ENCODE data around the gene HS1BP3. TPM values are rescaled to one million over a fixed set of nuclear protein-coding genes. Genes with fewer than 3 reads are reported as not detected.

HS1BP3 gene
- total RNA-seq, result 10 to 100 TPM in 1 of 2 donors, 1 to 10 TPM in 1; 8.9 to 10.7 TPM

- peak; percentile 93 for ATAC-seq (replicated peaks)
- no peaks in the 10 kb centered on the region for H3K36me3 Mint-ChIP-seq (ENCODE audit: low read depth)
- no peaks in the 10 kb centered on the region for H3K9me3 Mint-ChIP-seq
- H3K27me3 Mint-ChIP-seq, result no peaks in the 10 kb centered on the region
- peak within 1 kb of the TSS; percentile 85 for H3K27ac Mint-ChIP-seq
- peak within 1 kb of the TSS; percentile 88 for H3K4me3 Mint-ChIP-seq
- H3K4me1 Mint-ChIP-seq, result peaks cover 14% of the 10 kb centered on the region
Observed at GRCh38 chr2:20650877-20651730, at the start of gene HS1BP3. HS1BP3 (minus strand) TSS chr2:20651098; CDS start chr2:20651063, 35 bp downstream.

DNA sequence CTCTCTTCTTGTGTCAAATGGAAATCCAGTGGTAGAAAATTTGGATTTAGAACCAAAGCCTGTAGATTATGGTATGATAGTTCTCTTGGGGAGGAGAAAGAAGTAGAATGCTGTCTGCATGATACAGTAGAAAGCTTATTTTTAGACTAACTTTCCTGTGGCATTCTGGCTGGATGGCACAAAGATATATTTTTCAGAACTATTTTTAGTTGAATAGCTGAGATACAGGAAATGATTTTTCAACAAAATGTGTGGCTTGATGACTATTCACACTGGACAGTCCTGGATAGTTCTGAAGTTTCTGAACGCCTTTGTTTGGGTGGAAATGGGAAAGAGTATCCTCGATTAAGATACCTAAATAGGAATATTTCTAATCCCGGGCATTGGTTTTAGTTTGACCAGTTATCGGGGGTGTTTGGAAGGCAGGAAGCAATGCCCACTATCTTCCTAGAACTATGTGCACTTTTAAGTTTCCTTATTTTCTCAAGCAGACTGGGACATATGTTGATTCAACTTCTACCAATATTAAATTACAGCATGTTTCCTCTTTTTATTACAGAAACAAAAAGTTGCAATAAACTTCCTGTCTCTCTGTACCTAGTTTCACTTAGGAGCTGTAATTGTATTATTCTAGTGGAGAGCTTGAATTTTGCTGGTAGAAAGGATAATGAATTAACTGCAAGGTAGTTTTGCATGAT is 48.2 kb upstream of the HS1BP3 start:
- no peaks in the 10 kb centered on the region for H3K4me1 Mint-ChIP-seq
- H3K9me3 Mint-ChIP-seq, result no peaks in the 10 kb centered on the region
- no peaks in the 10 kb centered on the region for H3K27me3 Mint-ChIP-seq
- no peak overlapping the region for H3K4me3 Mint-ChIP-seq
- no peak for ATAC-seq (replicated peaks)
- H3K36me3 Mint-ChIP-seq (ENCODE audit: low read depth), result peaks cover 49% of the 10 kb centered on the region
- no peak overlapping the region for H3K27ac Mint-ChIP-seq

DNA sequence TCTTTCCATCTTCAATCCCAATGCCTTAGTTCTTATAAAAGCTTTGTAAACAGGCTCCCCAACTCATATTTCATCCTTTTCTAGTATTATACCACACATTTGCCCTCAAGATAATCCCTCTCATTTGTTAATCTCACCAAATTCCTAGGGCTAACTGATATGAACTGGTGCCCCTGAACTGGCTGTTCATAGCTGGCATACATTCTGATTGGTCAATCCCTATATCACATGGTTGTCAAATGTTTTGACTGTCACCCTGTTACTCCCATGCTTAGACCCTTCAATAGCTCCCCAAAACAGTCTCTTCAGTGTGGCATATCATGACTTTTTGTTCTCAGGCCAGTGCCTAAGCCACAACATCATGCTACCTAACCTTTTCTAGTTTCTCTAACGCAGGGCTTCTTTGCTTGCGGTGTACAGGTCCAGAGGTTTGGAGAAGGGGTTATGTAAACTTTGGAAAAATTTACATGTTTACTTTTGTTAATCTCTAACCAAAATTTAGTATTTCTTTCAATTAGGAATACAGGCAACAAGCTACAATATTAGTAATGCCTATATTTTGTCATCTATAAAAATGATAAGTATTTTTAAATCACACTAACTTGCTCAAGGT is 46.5 kb upstream of the HS1BP3 start:
- no peak for ATAC-seq (replicated peaks)
- no peak overlapping the region for H3K27ac Mint-ChIP-seq
- H3K9me3 Mint-ChIP-seq, result no peaks in the 10 kb centered on the region
- H3K4me3 Mint-ChIP-seq, result no peak overlapping the region
- H3K4me1 Mint-ChIP-seq, result no peaks in the 10 kb centered on the region
- peaks cover 56% of the 10 kb centered on the region for H3K36me3 Mint-ChIP-seq (ENCODE audit: low read depth)
- H3K27me3 Mint-ChIP-seq, result no peaks in the 10 kb centered on the region

DNA sequence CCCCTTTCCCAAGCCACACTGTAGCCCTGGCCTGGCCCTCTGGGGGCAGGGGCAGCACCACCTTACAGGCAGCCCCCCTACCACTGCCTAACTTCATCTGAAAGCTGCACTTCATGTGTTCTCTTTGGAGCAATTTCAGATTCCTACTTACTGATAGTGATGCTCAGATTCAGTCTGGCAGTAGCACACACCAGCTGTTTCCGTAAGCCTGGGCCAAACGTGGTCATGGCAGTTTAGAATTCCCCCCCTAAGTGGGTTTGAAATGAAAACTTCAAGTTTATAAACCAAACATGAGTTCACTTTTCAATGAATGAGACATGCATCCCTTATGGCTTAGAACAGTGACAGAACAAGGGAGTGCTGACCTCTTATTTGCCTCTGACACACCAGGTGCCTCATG is 45.5 kb upstream of the HS1BP3 start:
- no peak for ATAC-seq (replicated peaks)
- H3K27ac Mint-ChIP-seq, result no peak overlapping the region
- H3K9me3 Mint-ChIP-seq, result no peaks in the 10 kb centered on the region
- no peaks in the 10 kb centered on the region for H3K4me1 Mint-ChIP-seq
- no peaks in the 10 kb centered on the region for H3K27me3 Mint-ChIP-seq
- peaks cover 60% of the 10 kb centered on the region for H3K36me3 Mint-ChIP-seq (ENCODE audit: low read depth)
- no peak overlapping the region for H3K4me3 Mint-ChIP-seq

DNA sequence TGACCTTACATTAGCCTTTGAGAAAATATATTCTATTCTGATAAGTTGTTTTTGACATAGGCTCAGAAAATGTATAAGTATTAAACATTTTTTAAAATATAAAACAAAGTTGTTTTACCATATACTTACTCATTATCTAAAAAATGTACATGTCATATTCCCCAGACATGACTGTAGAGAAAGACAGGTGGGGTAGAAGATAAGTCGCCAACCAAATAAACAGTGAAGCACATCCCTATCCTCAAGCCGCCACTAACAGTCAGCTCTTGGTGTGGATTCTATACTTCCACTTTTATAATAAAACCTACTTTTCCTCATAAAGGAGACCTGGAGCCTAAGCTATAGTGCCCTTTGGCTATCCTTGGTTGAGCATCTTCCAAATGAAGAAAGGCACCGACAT is 42.4 kb upstream of the HS1BP3 start:
- no peak overlapping the region for H3K27ac Mint-ChIP-seq
- H3K36me3 Mint-ChIP-seq (ENCODE audit: low read depth), result peaks cover 51% of the 10 kb centered on the region
- no peaks in the 10 kb centered on the region for H3K9me3 Mint-ChIP-seq
- no peaks in the 10 kb centered on the region for H3K27me3 Mint-ChIP-seq
- no peaks in the 10 kb centered on the region for H3K4me1 Mint-ChIP-seq
- H3K4me3 Mint-ChIP-seq, result no peak overlapping the region
- no peak for ATAC-seq (replicated peaks)

DNA sequence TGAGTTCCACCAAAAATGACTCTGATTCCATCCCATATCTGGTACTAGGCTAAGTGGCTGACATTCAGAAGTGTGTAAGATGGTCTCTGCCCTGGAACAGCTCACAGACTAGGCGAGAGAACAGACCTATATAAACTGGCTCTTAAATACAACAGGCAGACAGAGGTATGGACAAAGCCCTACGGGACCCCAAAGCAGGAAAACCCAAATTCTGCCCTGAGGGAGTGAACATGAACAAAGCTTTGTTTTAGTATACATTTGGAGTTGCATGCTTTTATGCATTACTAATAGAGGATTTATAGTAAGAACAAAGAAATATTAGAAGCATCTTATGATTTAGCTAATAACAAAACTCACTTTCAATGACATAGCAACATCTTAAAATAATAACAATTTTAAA is 41.2 kb upstream of the HS1BP3 start:
- Mint-ChIP-seq H3K27me3 (no peaks in the 10 kb centered on the region), H3K4me3 (no peak overlapping the region), H3K9me3 (no peaks in the 10 kb centered on the region), H3K36me3 (ENCODE audit: low read depth) (peaks cover 56% of the 10 kb centered on the region), H3K4me1 (no peaks in the 10 kb centered on the region), H3K27ac (no peak overlapping the region)
- ATAC-seq (replicated peaks), result no peak

- Mint-ChIP-seq H3K27ac (no peak overlapping the region), H3K4me3 (no peak overlapping the region), H3K36me3 (ENCODE audit: low read depth) (peaks cover 60% of the 10 kb centered on the region), H3K27me3 (no peaks in the 10 kb centered on the region), H3K9me3 (no peaks in the 10 kb centered on the region), H3K4me1 (no peaks in the 10 kb centered on the region)
- ATAC-seq (replicated peaks), result no peak
Observed at GRCh38 chr2:20691076-20691734, 40.3 kb upstream of the HS1BP3 start.

- Mint-ChIP-seq H3K4me1 (no peaks in the 10 kb centered on the region), H3K27ac (no peak overlapping the region), H3K4me3 (no peak overlapping the region), H3K36me3 (ENCODE audit: low read depth) (peaks cover 68% of the 10 kb centered on the region), H3K9me3 (no peaks in the 10 kb centered on the region), H3K27me3 (no peaks in the 10 kb centered on the region)
- ATAC-seq (replicated peaks), result no peak
Observed at GRCh38 chr2:20689428-20690264, 38.7 kb upstream of the HS1BP3 start.

GRCh38 chr2:20687260-20687832 is 36.4 kb upstream of the HS1BP3 start:
- Mint-ChIP-seq H3K27me3 (no peaks in the 10 kb centered on the region), H3K4me3 (no peak overlapping the region), H3K9me3 (no peaks in the 10 kb centered on the region), H3K4me1 (no peaks in the 10 kb centered on the region), H3K27ac (no peak overlapping the region), H3K36me3 (ENCODE audit: low read depth) (peaks cover 76% of the 10 kb centered on the region)
- no peak for ATAC-seq (replicated peaks)

DNA sequence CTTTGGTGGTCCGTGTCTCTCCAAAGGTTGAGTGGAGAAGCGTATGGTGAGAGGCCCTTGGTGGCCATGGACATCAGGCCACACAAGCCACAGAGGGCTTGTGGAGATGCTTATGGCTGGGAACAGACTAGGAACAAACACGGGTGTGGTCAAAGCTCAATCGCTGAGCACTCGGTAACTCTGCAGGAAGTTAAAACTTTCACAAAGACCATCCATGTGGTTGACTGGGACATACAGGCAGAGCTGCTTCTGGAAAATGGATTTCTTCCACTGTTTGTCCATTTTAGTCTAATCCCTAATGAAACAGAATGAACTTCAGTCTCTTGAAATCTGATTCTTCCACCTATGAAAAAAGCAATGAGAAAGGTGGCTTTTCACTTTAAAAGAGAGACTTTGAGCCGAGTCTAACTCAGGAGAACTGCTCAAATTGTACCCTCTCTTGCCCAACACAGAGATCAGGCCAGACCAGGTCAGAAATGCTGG is 33.7 kb upstream of the HS1BP3 start:
- ATAC-seq (replicated peaks), result no peak
- Mint-ChIP-seq H3K36me3 (ENCODE audit: low read depth) (peaks cover 77% of the 10 kb centered on the region), H3K27ac (no peak overlapping the region), H3K27me3 (no peaks in the 10 kb centered on the region), H3K4me3 (no peak overlapping the region), H3K9me3 (no peaks in the 10 kb centered on the region), H3K4me1 (no peaks in the 10 kb centered on the region)

GRCh38 chr2:20682167-20682920 is 31.4 kb upstream of the HS1BP3 start:
- Mint-ChIP-seq H3K36me3 (ENCODE audit: low read depth) (peaks cover 59% of the 10 kb centered on the region), H3K27ac (peak overlapping the region; percentile 48), H3K27me3 (no peaks in the 10 kb centered on the region), H3K4me3 (no peak overlapping the region), H3K9me3 (no peaks in the 10 kb centered on the region), H3K4me1 (no peaks in the 10 kb centered on the region)
- no peak for ATAC-seq (replicated peaks)

DNA sequence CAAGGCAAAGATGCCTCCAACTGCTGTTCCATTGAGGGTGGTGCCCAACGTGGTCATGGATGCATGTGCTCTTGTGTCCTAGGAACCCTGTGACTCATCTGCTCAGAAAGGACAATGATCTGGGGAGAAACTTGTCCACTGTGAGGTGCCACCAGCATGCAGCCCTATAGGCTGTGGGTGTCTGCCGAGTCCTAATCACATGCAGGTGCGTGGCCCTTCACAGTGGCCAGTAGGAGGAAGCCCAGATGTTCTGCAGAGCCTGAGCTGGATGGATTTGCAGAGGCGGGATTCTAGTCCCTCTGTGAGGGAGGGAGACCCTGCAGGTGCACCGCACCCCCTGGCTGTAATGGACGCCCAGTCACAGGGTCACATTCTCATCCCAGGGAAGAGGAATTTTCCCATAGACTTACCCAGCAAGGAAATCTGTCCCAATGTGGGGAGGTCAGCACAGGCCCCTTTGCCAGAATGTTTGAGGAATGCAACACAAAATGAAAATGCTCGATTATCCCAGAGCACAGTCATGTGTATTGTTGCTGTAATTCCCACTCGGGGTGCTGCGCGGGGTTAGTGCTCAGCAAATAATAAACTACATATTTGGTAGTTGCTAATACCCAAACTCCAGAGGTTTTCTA is 30.0 kb upstream of the HS1BP3 start:
- Mint-ChIP-seq H3K4me3 (no peak overlapping the region), H3K27ac (no peak overlapping the region), H3K36me3 (ENCODE audit: low read depth) (peaks cover 46% of the 10 kb centered on the region), H3K9me3 (no peaks in the 10 kb centered on the region), H3K27me3 (no peaks in the 10 kb centered on the region), H3K4me1 (no peaks in the 10 kb centered on the region)
- no peak for ATAC-seq (replicated peaks)

Data from activated T-helper 17 cell treated with anti-CD3 and anti-CD28 coated beads, Interleukin-2, amount 50 U/mL, for 72 hours (primary cell).